Activated naive CD4-positive, alpha-beta T cell treated with anti-CD3 and anti-CD28 coated beads for 36 hours (primary cell): ENCODE measurements around the gene SRCAP. TPM values are rescaled to one million over a fixed set of nuclear protein-coding genes. Genes with fewer than 3 reads are reported as not detected.

Source experiments
- CTCF ChIA-PET: fragments of 350-600 bp; sonication (Branson Sonifier 250); formaldehyde crosslinking; loops from one replicate; lab custom pipeline; 2021; ENCODE audit warnings: antibody characterized with exemption; lab: Charles Lee
- DNase-seq: peaks from one replicate; pipeline ENCODE4 v3.0.0-alpha.2; 2020
- H3K27ac Mint-ChIP-seq: one replicate; pipeline ENCODE4 v1.8.0; 2021; ENCODE audit warnings: mild to moderate bottlenecking, mixed read lengths
- H3K27me3 Mint-ChIP-seq: one replicate; pipeline ENCODE4 v1.8.0; 2021; ENCODE audit warnings: low read depth, mixed read lengths
- H3K36me3 Mint-ChIP-seq: one replicate; pipeline ENCODE4 v1.8.0; 2021; ENCODE audit warnings: low read depth, mixed read lengths
- H3K4me1 Mint-ChIP-seq: one replicate; pipeline ENCODE4 v1.8.0; 2021; ENCODE audit warnings: low read depth, mixed read lengths
- H3K4me3 Mint-ChIP-seq: one replicate; pipeline ENCODE4 v1.8.0; 2021; ENCODE audit warnings: mild to moderate bottlenecking, moderate library complexity, mixed read lengths
- H3K9me3 Mint-ChIP-seq: one replicate; pipeline ENCODE4 v1.8.0; 2021; ENCODE audit warnings: mixed read lengths
- intact Hi-C: fragments of 100-400 bp; cut with micrococcal nuclease; formaldehyde crosslinking; loops from one replicate; pipeline ENCODE4 v1.15.1; 2023
- total RNA-seq, 2 experiments: library from RNA; stranded (reverse); gene quantifications; one replicate each; pipeline ENCODE4 v1.2.3, GENCODE V29; 2021

Gene SRCAP
- total RNA-seq, 2 experiments from 2014 or later, result 52.3 to 55.2 TPM

DNA sequence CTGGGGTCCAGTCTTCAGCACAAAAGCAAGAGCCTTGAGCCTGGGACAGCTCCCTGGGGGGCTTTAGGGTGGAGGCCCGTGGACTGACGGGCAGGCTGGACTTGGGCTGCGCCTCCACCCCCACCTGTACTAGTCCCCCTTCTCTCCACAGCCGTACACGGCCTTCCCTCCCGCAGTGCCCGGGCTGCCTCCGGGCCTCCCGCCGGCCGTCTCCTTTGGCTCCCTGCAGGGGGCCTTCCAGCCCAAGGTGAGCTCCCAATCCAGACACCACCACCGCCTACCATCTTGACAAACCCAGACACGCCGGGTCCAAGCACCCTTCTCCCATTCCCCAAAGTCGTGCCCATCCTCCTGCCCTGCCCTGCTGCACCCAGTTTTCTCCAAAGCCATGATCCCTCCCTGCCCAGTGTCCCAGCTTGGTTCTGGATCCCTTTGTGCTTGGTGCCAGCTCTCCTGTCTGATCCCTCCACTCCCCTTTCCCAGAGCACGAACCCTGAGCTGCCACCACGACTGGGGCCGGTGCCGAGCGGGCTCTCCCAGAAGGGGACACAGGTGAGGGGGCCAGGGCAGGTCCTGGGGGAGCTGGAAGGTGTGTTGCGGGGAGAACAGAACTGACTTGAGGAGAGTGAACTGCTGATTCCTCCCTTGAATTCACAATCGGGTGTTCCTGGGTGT lies 33.7 kb upstream of the SRCAP start:
- H3K9me3 Mint-ChIP-seq, result no peaks in the 10 kb centered on the region
- no peak overlapping the region for H3K4me3 Mint-ChIP-seq
- H3K36me3 Mint-ChIP-seq, result peaks cover 58% of the 10 kb centered on the region
- DNase-seq, result no peak
- H3K27me3 Mint-ChIP-seq, result no peaks in the 10 kb centered on the region
- H3K27ac Mint-ChIP-seq, result peak overlapping the region; percentile 41
- CTCF ChIA-PET, result interaction anchor here (1.0 kb wide), 2 partner anchors 17 to 36 kb away, joined by 3 read pairs; no protein-coding TSS in a partner anchor
- H3K4me1 Mint-ChIP-seq, result peaks cover 37% of the 10 kb centered on the region
- intact Hi-C loops, result no loop called here

GRCh38 chr16:30665830-30666190 lies 33.2 kb upstream of the SRCAP start:
- Mint-ChIP-seq H3K4me1 (peaks cover 35% of the 10 kb centered on the region), H3K9me3 (no peaks in the 10 kb centered on the region), H3K36me3 (peaks cover 53% of the 10 kb centered on the region), H3K27ac (peak overlapping the region; percentile 41), H3K27me3 (no peaks in the 10 kb centered on the region), H3K4me3 (no peak overlapping the region)
- intact Hi-C loops, result no loop called here
- DNase-seq, result no peak
- CTCF ChIA-PET, result interaction anchor here (0.6 to 1.0 kb wide), 2 partner anchors 11 to 16 kb away, joined by 3 read pairs; no protein-coding TSS in a partner anchor

DNA sequence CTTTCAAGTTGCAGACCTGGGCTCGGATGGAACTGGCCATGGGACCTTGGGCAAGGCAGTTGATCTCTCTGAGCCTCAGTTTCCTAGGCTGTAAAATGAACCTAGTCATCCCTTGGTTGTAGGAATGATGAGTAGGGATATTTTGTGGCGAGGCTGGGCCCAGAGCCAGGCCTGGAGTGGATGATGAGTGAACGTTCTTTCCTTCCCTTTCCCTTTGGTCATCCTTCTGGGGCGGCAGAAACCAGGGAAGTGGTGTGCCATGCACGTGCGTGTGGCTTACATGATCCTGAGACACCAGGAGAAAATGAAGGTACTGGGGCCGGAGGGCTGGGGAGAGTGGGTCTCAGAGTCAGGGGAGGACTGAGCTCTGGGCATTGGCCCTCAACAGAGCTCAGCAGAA lies 32.3 kb upstream of the SRCAP start:
- intact Hi-C loops, result no loop called here
- peak overlapping the region; percentile 13 for H3K27ac Mint-ChIP-seq
- H3K4me1 Mint-ChIP-seq, result peaks cover 27% of the 10 kb centered on the region
- no peak for DNase-seq
- no peaks in the 10 kb centered on the region for H3K9me3 Mint-ChIP-seq
- no peaks in the 10 kb centered on the region for H3K27me3 Mint-ChIP-seq
- CTCF ChIA-PET, result interaction anchor here (0.6 to 1.2 kb wide), 2 partner anchors 10 to 30 kb away, joined by 3 to 4 read pairs; no protein-coding TSS in a partner anchor
- H3K36me3 Mint-ChIP-seq, result peaks cover 45% of the 10 kb centered on the region
- no peak overlapping the region for H3K4me3 Mint-ChIP-seq

GRCh38 chr16:30667361-30667905 lies 31.5 kb upstream of the SRCAP start:
- intact Hi-C loops, result no loop called here

GRCh38 chr16:30668393-30668792 lies 30.6 kb upstream of the SRCAP start:
- H3K27ac Mint-ChIP-seq, result no peak overlapping the region
- H3K4me1 Mint-ChIP-seq, result peaks cover 11% of the 10 kb centered on the region
- no peaks in the 10 kb centered on the region for H3K27me3 Mint-ChIP-seq
- H3K4me3 Mint-ChIP-seq, result no peak overlapping the region
- CTCF ChIA-PET, result interaction anchor here (1.3 kb wide), 1 partner anchor 12 kb away, joined by 4 read pairs; no protein-coding TSS in a partner anchor
- H3K9me3 Mint-ChIP-seq, result no peaks in the 10 kb centered on the region
- peaks cover 30% of the 10 kb centered on the region for H3K36me3 Mint-ChIP-seq
- DNase-seq, result no peak
- intact Hi-C loops, result no loop called here

More at GRCh38 chr16:30667361-30667905, 31.5 kb upstream of the SRCAP start:
- H3K36me3 Mint-ChIP-seq, result peaks cover 38% of the 10 kb centered on the region
- H3K4me3 Mint-ChIP-seq, result no peak overlapping the region
- H3K27ac Mint-ChIP-seq, result peak overlapping the region; percentile 1
- no peaks in the 10 kb centered on the region for H3K9me3 Mint-ChIP-seq
- DNase-seq, result no peak
- peaks cover 20% of the 10 kb centered on the region for H3K4me1 Mint-ChIP-seq
- H3K27me3 Mint-ChIP-seq, result no peaks in the 10 kb centered on the region
- CTCF ChIA-PET, result interaction anchor here (1.2 to 1.3 kb wide), 2 partner anchors 13 to 30 kb away, joined by 4 read pairs; no protein-coding TSS in a partner anchor

GRCh38 chr16:30669026-30669902 lies 29.7 kb upstream of the SRCAP start:
- H3K27me3 Mint-ChIP-seq, result no peaks in the 10 kb centered on the region

GRCh38 chr16:30669903-30670824 lies 28.8 kb upstream of the SRCAP start:
- Mint-ChIP-seq H3K27me3 (no peaks in the 10 kb centered on the region), H3K9me3 (no peaks in the 10 kb centered on the region), H3K27ac (no peak overlapping the region), H3K4me3 (no peak overlapping the region), H3K36me3 (peaks cover 20% of the 10 kb centered on the region), H3K4me1 (peaks cover 5% of the 10 kb centered on the region)
- DNase-seq, result no peak
- CTCF ChIA-PET, result no interaction called here
- intact Hi-C loops, result no loop called here

More at GRCh38 chr16:30669026-30669902, 29.7 kb upstream of the SRCAP start:
- CTCF ChIA-PET, result interaction anchor here (0.6 to 1.3 kb wide), 2 partner anchors 11 to 14 kb away, joined by 4 read pairs; no protein-coding TSS in a partner anchor
- no peak overlapping the region for H3K4me3 Mint-ChIP-seq
- no peak overlapping the region for H3K27ac Mint-ChIP-seq
- H3K4me1 Mint-ChIP-seq, result peaks cover 6% of the 10 kb centered on the region
- no peak for DNase-seq
- intact Hi-C loops, result no loop called here
- peaks cover 25% of the 10 kb centered on the region for H3K36me3 Mint-ChIP-seq
- H3K9me3 Mint-ChIP-seq, result no peaks in the 10 kb centered on the region

GRCh38 chr16:30675143-30675542 lies 23.8 kb upstream of the SRCAP start:
- H3K4me3 Mint-ChIP-seq, result no peak overlapping the region
- CTCF ChIA-PET, result interaction anchor here (0.6 to 1.2 kb wide), 3 partner anchors 15 to 179 kb away, joined by 4 read pairs; no protein-coding TSS in a partner anchor
- DNase-seq, result no peak
- H3K4me1 Mint-ChIP-seq, result no peaks in the 10 kb centered on the region
- intact Hi-C loops, result no loop called here
- H3K27me3 Mint-ChIP-seq, result no peaks in the 10 kb centered on the region
- H3K9me3 Mint-ChIP-seq, result no peaks in the 10 kb centered on the region
- H3K36me3 Mint-ChIP-seq, result no peaks in the 10 kb centered on the region
- H3K27ac Mint-ChIP-seq, result no peak overlapping the region

DNA sequence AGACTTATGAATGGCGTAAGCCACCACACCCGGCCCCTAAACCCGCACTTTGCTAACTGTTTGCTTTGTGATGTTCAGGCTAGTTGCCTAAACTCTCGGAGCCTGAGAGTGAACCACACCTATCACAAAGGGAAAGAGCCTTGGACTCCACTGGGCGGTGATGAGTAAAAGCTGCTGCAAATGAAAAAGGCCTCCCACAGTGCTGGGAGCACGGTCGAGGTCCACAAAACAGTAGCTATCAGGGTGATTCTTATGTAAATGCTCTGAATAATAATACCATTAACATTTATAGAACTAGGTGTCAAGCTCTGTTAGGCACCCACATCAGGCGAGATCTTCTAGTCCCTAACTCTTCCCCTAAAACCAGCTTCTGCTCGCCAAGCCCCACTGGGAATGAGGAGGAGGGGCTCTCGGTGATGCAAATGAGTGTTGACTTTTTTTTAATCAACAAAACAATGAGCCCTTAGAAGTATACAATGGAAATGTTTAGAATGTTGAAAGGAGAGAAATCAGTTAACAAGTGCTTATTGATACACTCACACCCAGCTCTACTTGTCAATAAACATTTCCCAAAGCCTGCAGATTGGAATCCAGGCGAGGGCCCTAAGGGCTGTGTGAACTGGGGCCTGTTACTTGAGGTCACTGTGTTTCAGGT lies 20.9 kb upstream of the SRCAP start:
- CTCF ChIA-PET, result interaction anchor here (1.3 kb wide), 1 partner anchor 19 kb away, joined by 5 read pairs; no protein-coding TSS in a partner anchor
- no peak for DNase-seq
- no peak overlapping the region for H3K4me3 Mint-ChIP-seq
- H3K27me3 Mint-ChIP-seq, result no peaks in the 10 kb centered on the region
- H3K36me3 Mint-ChIP-seq, result no peaks in the 10 kb centered on the region
- intact Hi-C loops, result no loop called here
- H3K27ac Mint-ChIP-seq, result no peak overlapping the region
- no peaks in the 10 kb centered on the region for H3K4me1 Mint-ChIP-seq
- H3K9me3 Mint-ChIP-seq, result no peaks in the 10 kb centered on the region

GRCh38 chr16:30678586-30678970 lies 20.4 kb upstream of the SRCAP start:
- CTCF ChIA-PET, result interaction anchor here (1.3 kb wide), 1 partner anchor 18 kb away, joined by 5 read pairs; no protein-coding TSS in a partner anchor

GRCh38 chr16:30680326-30680725 lies 18.6 kb upstream of the SRCAP start:
- H3K9me3 Mint-ChIP-seq, result no peaks in the 10 kb centered on the region
- H3K27ac Mint-ChIP-seq, result no peak overlapping the region
- CTCF ChIA-PET, result interaction anchor here (1.1 to 1.5 kb wide), 2 partner anchors 12 to 13 kb away, joined by 3 to 4 read pairs; no protein-coding TSS in a partner anchor
- no peak for DNase-seq
- H3K4me3 Mint-ChIP-seq, result no peak overlapping the region
- H3K4me1 Mint-ChIP-seq, result no peaks in the 10 kb centered on the region
- no peaks in the 10 kb centered on the region for H3K27me3 Mint-ChIP-seq
- intact Hi-C loops, result no loop called here
- H3K36me3 Mint-ChIP-seq, result no peaks in the 10 kb centered on the region

More at GRCh38 chr16:30678586-30678970, 20.4 kb upstream of the SRCAP start:
- no peak overlapping the region for H3K27ac Mint-ChIP-seq
- no peaks in the 10 kb centered on the region for H3K9me3 Mint-ChIP-seq
- intact Hi-C loops, result no loop called here
- DNase-seq, result no peak
- no peaks in the 10 kb centered on the region for H3K4me1 Mint-ChIP-seq
- no peak overlapping the region for H3K4me3 Mint-ChIP-seq
- no peaks in the 10 kb centered on the region for H3K36me3 Mint-ChIP-seq
- no peaks in the 10 kb centered on the region for H3K27me3 Mint-ChIP-seq
